NCI-H146 (cell line): Measurements from ENCODE around the gene MDFI.
A peak's percentile ranks its signal among the peaks of the same experiment; 100 is the strongest.

Experiments used
- DNase-seq: peaks from one replicate; lab custom pipeline; 2025; lab: John Stamatoyannopoulos, UW

MDFI gene

GRCh38 chr6:41688256-41688965 lies 50.1 kb downstream of the MDFI start:
- no peak for DNase-seq

GRCh38 chr6:41689171-41690008 lies 51.1 kb downstream of the MDFI start:
- no peak for DNase-seq

GRCh38 chr6:41690541-41691330 lies 52.5 kb downstream of the MDFI start:
- DNase-seq, result no peak

- DNase-seq, result no peak
Measured at GRCh38 chr6:41691426-41692079, 53.3 kb downstream of the MDFI start.

GRCh38 chr6:41692080-41692675 lies 53.9 kb downstream of the MDFI start:
- DNase-seq, result no peak

- DNase-seq, result no peak
Measured at GRCh38 chr6:41692730-41693129, 54.5 kb downstream of the MDFI start.

- no peak for DNase-seq
Measured at GRCh38 chr6:41693281-41694240, 55.3 kb downstream of the MDFI start.

- DNase-seq, result no peak
Measured at GRCh38 chr6:41694815-41695526, 56.7 kb downstream of the MDFI start.

- DNase-seq, result no peak
Measured at GRCh38 chr6:41695825-41696224, 57.6 kb downstream of the MDFI start.

GRCh38 chr6:41696788-41697187 lies 58.5 kb downstream of the MDFI start:
- no peak for DNase-seq

GRCh38 chr6:41697861-41698781 lies 59.9 kb downstream of the MDFI start:
- DNase-seq, result no peak

- no peak for DNase-seq
Measured at GRCh38 chr6:41699063-41699462, 60.8 kb downstream of the MDFI start.

- DNase-seq, result peak; percentile 31
Measured at GRCh38 chr6:41700463-41701347, 62.4 kb downstream of the MDFI start.

- DNase-seq, result no peak
Measured at GRCh38 chr6:41702089-41702745, 63.9 kb downstream of the MDFI start.

- no peak for DNase-seq
Measured at GRCh38 chr6:41702771-41703494, 64.7 kb downstream of the MDFI start.
